Measurements from ENCODE around the gene BSG. TPM values are rescaled to one million over a fixed set of nuclear protein-coding genes. Genes with fewer than 3 reads are reported as not detected.

BSG gene
- total RNA-seq, 2 donors from 2014 or later: 557 to 1,261 TPM

DNA sequence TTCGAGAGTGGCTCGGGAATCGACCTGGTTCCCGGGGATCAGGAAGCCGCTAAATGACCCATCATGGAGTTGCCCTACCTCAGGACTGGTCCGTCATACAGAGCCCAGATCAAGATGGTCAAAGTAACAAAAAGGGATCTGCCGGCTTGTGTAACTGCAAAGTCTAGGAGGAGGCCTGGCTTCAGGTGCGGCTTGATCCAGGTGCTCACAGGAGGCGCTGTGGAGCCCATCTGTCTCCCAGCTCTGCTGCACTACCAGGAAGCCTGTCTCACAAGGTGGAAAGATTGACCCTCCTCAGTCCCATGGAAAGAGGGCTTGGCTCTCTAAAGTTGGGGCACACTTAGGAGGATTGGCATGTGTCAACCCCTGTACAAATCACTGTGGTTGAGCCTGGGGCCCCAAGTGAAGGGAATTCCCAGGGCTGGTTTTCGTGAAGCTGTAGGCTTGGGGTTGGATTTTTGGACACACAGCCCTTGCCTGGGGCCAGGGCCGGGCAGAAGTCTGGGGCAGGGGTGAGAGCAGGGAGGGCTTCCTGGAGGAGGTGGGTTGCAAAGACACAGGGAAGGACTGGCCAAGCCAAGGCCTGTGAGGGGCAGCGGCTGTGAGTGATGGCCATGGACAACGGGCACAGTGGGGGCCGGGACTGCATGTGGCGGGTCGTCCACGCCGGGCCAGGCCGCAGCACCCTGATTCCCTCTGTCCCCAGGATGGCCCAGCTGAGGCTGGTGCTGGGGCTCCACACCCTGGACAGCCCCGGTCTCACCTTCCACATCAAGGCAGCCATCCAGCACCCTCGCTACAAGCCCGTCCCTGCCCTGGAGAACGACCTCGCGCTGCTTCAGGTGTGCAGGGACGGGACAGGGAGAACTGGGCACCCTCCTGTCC lies 24.3 kb upstream of the BSG start:
- Histone ChIP-seq H3K27ac (no peak overlapping the region), H3K4me1 (replicated peaks) (no peaks in the 10 kb centered on the region), H3K27me3 (replicated peaks; ENCODE audit: insufficient read depth) (no peaks in the 10 kb centered on the region), H3K36me3 (no peaks in the 10 kb centered on the region), H3K9me3 (no peaks in the 10 kb centered on the region), H3K4me3 (no peak overlapping the region)
- 82% methylated on average over 26 of the region's 26 CpGs for whole genome bisulfite sequencing
- intact Hi-C loops (cut with DNase I): no loop called here
- TF ChIP-seq POLR2AphosphoS5 (IDR thresholded peaks at IDR 0.05): no peak
- TF ChIP-seq, protein P1, sequence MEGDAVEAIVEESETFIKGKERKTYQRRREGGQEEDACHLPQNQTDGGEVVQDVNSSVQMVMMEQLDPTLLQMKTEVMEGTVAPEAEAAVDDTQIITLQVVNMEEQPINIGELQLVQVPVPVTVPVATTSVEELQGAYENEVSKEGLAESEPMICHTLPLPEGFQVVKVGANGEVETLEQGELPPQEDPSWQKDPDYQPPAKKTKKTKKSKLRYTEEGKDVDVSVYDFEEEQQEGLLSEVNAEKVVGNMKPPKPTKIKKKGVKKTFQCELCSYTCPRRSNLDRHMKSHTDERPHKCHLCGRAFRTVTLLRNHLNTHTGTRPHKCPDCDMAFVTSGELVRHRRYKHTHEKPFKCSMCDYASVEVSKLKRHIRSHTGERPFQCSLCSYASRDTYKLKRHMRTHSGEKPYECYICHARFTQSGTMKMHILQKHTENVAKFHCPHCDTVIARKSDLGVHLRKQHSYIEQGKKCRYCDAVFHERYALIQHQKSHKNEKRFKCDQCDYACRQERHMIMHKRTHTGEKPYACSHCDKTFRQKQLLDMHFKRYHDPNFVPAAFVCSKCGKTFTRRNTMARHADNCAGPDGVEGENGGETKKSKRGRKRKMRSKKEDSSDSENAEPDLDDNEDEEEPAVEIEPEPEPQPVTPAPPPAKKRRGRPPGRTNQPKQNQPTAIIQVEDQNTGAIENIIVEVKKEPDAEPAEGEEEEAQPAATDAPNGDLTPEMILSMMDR (IDR thresholded peaks at IDR 0.05): no peak
- TF ChIP-seq POLR2A (IDR thresholded peaks at IDR 0.05): no peak
- no peak for DNase-seq (ENCODE audit: low spot score)

DNA sequence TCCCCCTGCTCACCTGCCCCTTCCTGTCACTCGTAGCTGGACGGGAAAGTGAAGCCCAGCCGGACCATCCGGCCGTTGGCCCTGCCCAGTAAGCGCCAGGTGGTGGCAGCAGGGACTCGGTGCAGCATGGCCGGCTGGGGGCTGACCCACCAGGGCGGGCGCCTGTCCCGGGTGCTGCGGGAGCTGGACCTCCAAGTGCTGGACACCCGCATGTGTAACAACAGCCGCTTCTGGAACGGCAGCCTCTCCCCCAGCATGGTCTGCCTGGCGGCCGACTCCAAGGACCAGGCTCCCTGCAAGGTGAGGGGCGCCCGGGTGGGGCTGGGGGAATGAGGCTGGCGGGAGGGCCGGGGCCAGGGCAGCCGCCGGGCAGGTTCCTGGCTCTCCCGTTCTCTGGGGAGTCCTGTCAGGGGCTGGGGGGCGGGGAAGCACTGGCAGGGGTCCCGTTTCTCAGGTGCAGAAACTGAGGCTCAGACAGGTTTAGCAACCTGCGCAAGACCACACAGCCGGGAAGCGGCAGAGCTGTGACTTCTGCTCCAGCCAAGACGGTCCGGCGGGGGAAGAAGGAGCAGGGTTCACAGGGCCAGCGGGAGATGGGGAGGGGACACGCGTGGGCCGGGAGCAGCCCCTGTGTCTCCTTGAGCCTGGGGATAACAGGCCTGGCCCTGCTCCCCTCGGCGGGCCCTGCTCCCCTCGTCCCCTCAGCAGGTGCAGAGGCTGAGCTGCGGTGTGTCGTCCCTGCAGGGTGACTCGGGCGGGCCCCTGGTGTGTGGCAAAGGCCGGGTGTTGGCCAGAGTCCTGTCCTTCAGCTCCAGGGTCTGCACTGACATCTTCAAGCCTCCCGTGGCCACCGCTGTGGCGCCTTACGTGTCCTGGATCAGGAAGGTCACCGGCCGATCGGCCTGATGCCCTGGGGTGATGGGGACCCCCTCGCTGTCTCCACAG lies 23.2 kb upstream of the BSG start:
- no peaks in the 10 kb centered on the region for H3K27me3 ChIP-seq (replicated peaks; ENCODE audit: insufficient read depth)
- WGBS: 75% methylated on average over 43 of the region's 52 CpGs
- DNase-seq (ENCODE audit: low spot score): no peak
- no peaks in the 10 kb centered on the region for H3K4me1 ChIP-seq (replicated peaks)
- no peaks in the 10 kb centered on the region for H3K36me3 ChIP-seq
- H3K27ac ChIP-seq: no peak overlapping the region
- intact Hi-C loops (cut with DNase I): no loop called here
- no peaks in the 10 kb centered on the region for H3K9me3 ChIP-seq
- TF ChIP-seq, protein P1 (IDR thresholded peaks at IDR 0.05): no peak
- TF ChIP-seq POLR2A (IDR thresholded peaks at IDR 0.05) (no peak), POLR2AphosphoS5 (IDR thresholded peaks at IDR 0.05) (no peak)
- no peak overlapping the region for H3K4me3 ChIP-seq

DNA sequence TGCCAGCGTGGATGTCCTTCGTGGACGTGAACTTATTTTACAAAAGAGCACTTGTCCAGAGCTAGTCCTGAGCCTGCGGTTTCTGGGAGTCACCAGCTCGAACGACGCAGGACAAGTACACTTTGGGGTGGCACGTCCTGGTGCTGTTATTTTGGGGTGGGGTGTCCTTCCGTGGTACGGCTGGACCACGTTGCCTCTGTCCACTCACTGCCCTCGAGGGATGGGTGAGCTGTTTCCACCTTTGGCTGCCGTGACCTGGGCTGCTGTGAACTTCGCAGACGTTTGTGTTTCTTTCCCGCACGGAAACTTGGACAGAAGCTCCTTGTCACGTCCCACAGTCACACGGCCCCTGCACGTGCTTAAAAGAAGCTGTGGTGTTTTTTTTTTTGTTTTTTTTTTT lies 17.6 kb upstream of the BSG start:
- intact Hi-C loops (cut with DNase I): no loop called here
- H3K4me1 ChIP-seq (replicated peaks): no peaks in the 10 kb centered on the region
- H3K4me3 ChIP-seq: no peak overlapping the region
- no peaks in the 10 kb centered on the region for H3K27me3 ChIP-seq (replicated peaks; ENCODE audit: insufficient read depth)
- no peak for DNase-seq (ENCODE audit: low spot score)
- no peaks in the 10 kb centered on the region for H3K9me3 ChIP-seq
- H3K27ac ChIP-seq: no peak overlapping the region
- TF ChIP-seq, protein P1 (IDR thresholded peaks at IDR 0.05): no peak
- TF ChIP-seq POLR2AphosphoS5 (IDR thresholded peaks at IDR 0.05): no peak
- no peak for TF ChIP-seq POLR2A (IDR thresholded peaks at IDR 0.05)
- 74% methylated on average over 20 of the region's 20 CpGs for WGBS
- no peaks in the 10 kb centered on the region for H3K36me3 ChIP-seq

DNA sequence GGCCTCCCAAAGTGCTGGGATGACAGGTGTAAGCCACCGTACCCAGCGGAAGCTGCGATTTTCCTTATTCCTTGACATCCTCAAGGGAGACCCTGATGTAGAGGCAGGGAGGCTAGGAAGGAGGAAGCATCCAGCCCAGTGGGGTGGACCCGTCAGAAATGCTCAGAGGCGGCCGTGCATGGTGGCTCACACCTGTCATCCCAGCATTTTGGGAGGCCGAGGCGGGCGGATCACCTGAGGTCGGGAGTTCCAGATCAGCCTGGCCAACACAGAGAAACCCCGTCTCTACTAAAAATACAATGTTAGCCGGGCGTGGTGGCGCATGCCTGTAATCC lies 17.0 kb upstream of the BSG start:
- TF ChIP-seq POLR2AphosphoS5 (IDR thresholded peaks at IDR 0.05) (no peak), POLR2A (IDR thresholded peaks at IDR 0.05) (no peak)
- TF ChIP-seq, protein P1 (IDR thresholded peaks at IDR 0.05): no peak
- Histone ChIP-seq H3K36me3 (no peaks in the 10 kb centered on the region), H3K4me1 (replicated peaks) (no peaks in the 10 kb centered on the region), H3K27me3 (replicated peaks; ENCODE audit: insufficient read depth) (no peaks in the 10 kb centered on the region), H3K9me3 (no peaks in the 10 kb centered on the region), H3K27ac (no peak overlapping the region), H3K4me3 (no peak overlapping the region)
- no peak for DNase-seq (ENCODE audit: low spot score)
- intact Hi-C loops (cut with DNase I): no loop called here
- 94% methylated on average over 14 of the region's 14 CpGs for WGBS

Data from prostate gland (tissue), 2 donors.